H1 (cell line): Measurements from ENCODE around the gene MYBPC1. TPM values are rescaled to one million over a fixed set of nuclear protein-coding genes. Genes with fewer than 3 reads are reported as not detected.

Experiments used
- CTCF ChIA-PET: fragments of 300-600 bp; sonication (Branson Sonifier 250); formaldehyde crosslinking; loops from one replicate; lab custom pipeline; 2021; ENCODE audit not compliant: partially characterized antibody; lab: Charles Lee
- POLR2A ChIA-PET: fragments of 300-600 bp; sonication (Branson Sonifier 250); formaldehyde crosslinking; loops from one replicate; lab custom pipeline; 2021; ENCODE audit warnings: inconsistent platforms; ENCODE audit not compliant: partially characterized antibody; lab: Charles Lee
- DNase-seq, 2 experiments: peaks; one replicate each; pipeline versions ENCODE4 v3.0.0 to v3.0.0-alpha.2; 2010 to 2022; ENCODE audit warnings: low spot score in 2 of 2, low read depth in 1 of 2, mixed read lengths in 1 of 2
- FAIRE-seq: peaks from 2 replicates; lab custom pipeline; 2011; peaks lifted over from hg19 to GRCh38; lab: Jason Lieb, UNC
- H2AFZ ChIP-seq: 2 replicates; pipeline ENCODE4 v1.8.1; 2012; ENCODE audit warnings: low read length, inconsistent platforms
- H2AK5ac ChIP-seq: 2 replicates; pipeline ENCODE4 v1.6.1; 2013; ENCODE audit warnings: low read depth, low read length
- H2BK120ac ChIP-seq: replicated peaks from 2 replicates; pipeline ENCODE3; 2013; ENCODE audit warnings: low read depth, low read length, inconsistent platforms
- H2BK12ac ChIP-seq: 2 replicates; pipeline ENCODE4 v1.6.1; 2013; ENCODE audit warnings: low read depth, low read length
- H2BK15ac ChIP-seq: 2 replicates; pipeline ENCODE4 v1.6.1; 2013; ENCODE audit warnings: low read length
- H2BK20ac ChIP-seq: 2 replicates; pipeline ENCODE4 v1.6.1; 2013; ENCODE audit warnings: low read length
- H2BK5ac ChIP-seq: 2 replicates; pipeline ENCODE4 v1.6.1; 2013; ENCODE audit warnings: low read depth, low read length
- H3K14ac ChIP-seq: 2 replicates; pipeline ENCODE4 v1.6.1; 2013; ENCODE audit warnings: inconsistent platforms; ENCODE audit not compliant: insufficient read length
- H3K18ac ChIP-seq: 2 replicates; pipeline ENCODE4 v1.6.1; 2013; ENCODE audit warnings: low read length; ENCODE audit errors: extremely low read depth
- H3K23ac ChIP-seq: 2 replicates; pipeline ENCODE4 v1.6.1; 2013; ENCODE audit warnings: inconsistent platforms; ENCODE audit not compliant: insufficient read length
- H3K23me2 ChIP-seq: 2 replicates; pipeline ENCODE4 v1.6.1; 2013; ENCODE audit warnings: low read depth, low read length
- H3K27ac ChIP-seq: 2 replicates; pipeline ENCODE4 v1.6.1; 2011; ENCODE audit warnings: low read depth, low read length, inconsistent platforms
- H3K27me3 ChIP-seq, 4 experiments: replicated peaks in 1 of 4; 1 replicate in 1 of 4; 2 replicates in 3 of 4; pipeline versions ENCODE4 v1.6.1 to v1.8.1; 2011 to 2013; ENCODE audit warnings: low read length in 3 of 4, mild to moderate bottlenecking in 3 of 4, inconsistent platforms in 2 of 4, mixed read lengths in 2 of 4, moderate library complexity in 1 of 4; ENCODE audit not compliant: control insufficient read depth in 3 of 4, insufficient read depth in 3 of 4; ENCODE audit errors: extremely low read depth in 1 of 4
- H3K36me3 ChIP-seq, 4 experiments: 2 replicates each; pipeline versions ENCODE4 v1.6.1 to v1.8.1; 2011 to 2013; ENCODE audit warnings: mild to moderate bottlenecking in 4 of 4, low read length in 3 of 4, moderate library complexity in 2 of 4, control low read depth in 1 of 4, inconsistent platforms in 1 of 4; ENCODE audit not compliant: insufficient read depth in 4 of 4, control insufficient read depth in 2 of 4
- H3K4ac ChIP-seq: replicated peaks from 2 replicates; pipeline ENCODE3; 2013; ENCODE audit warnings: low read length, low read depth, mixed read lengths, inconsistent platforms; ENCODE audit not compliant: insufficient read length
- H3K4me1 ChIP-seq, 4 experiments: replicated peaks in 1 of 4; 1 replicate in 1 of 4; 2 replicates in 3 of 4; pipeline versions ENCODE4 v1.6.1 to v1.8.1; 2011 to 2013; ENCODE audit warnings: low read length in 3 of 4, inconsistent platforms in 2 of 4, mixed read lengths in 1 of 4; ENCODE audit not compliant: insufficient read depth in 4 of 4, control insufficient read depth in 3 of 4
- H3K4me2 ChIP-seq, 2 experiments: 2 replicates each; pipeline versions ENCODE4 v1.6.1 to v1.8.1; 2011 to 2013; ENCODE audit warnings: low read depth in 2 of 2, low read length in 2 of 2, control low read depth in 1 of 2, inconsistent platforms in 1 of 2, mild to moderate bottlenecking in 1 of 2; ENCODE audit not compliant: insufficient read depth in 1 of 2
- H3K4me3 ChIP-seq, 4 experiments: fragments of 200-600, 300-600 bp in 1 of 4; sonication (generic), shearing (Covaris generic), sonication (Bioruptor Twin) in 1 of 4; 2 replicates each; pipeline versions ENCODE4 v1.5.1 to v1.8.1; 2011 to 2016; ENCODE audit warnings: low read length in 4 of 4, low read depth in 3 of 4, control low read depth in 2 of 4, inconsistent platforms in 2 of 4, mild to moderate bottlenecking in 2 of 4, mixed read lengths in 1 of 4, moderate library complexity in 1 of 4; ENCODE audit not compliant: insufficient read depth in 2 of 4; ENCODE audit errors: extremely low read depth in 1 of 4
- H3K56ac ChIP-seq: replicated peaks from 2 replicates; pipeline ENCODE3; 2013; ENCODE audit warnings: low read depth, mild to moderate bottlenecking, mixed read lengths, low read length, inconsistent platforms; ENCODE audit not compliant: insufficient read length
- H3K79me1 ChIP-seq: 2 replicates; pipeline ENCODE4 v1.6.1; 2013; ENCODE audit warnings: low read depth, low read length, control low read depth
- H3K79me2 ChIP-seq, 2 experiments: 2 replicates each; pipeline versions ENCODE4 v1.6.1 to v1.8.1; 2012 to 2013; ENCODE audit warnings: low read length in 2 of 2, mild to moderate bottlenecking in 2 of 2, inconsistent platforms in 1 of 2; ENCODE audit not compliant: insufficient read depth in 2 of 2, control insufficient read depth in 1 of 2
- H3K9ac ChIP-seq, 4 experiments: replicated peaks in 1 of 4; 1 replicate in 1 of 4; 2 replicates in 3 of 4; pipeline versions ENCODE4 v1.6.1 to v1.8.1; 2011 to 2013; ENCODE audit warnings: low read depth in 3 of 4, low read length in 3 of 4, control low read depth in 2 of 4, mild to moderate bottlenecking in 2 of 4, moderate library complexity in 2 of 4, inconsistent platforms in 1 of 4; ENCODE audit errors: extremely low read depth in 1 of 4
- H3K9me3 ChIP-seq, 2 experiments: 2 replicates each; pipeline versions ENCODE4 v1.6.1 to v1.8.1; 2012 to 2013; ENCODE audit warnings: mild to moderate bottlenecking in 2 of 2, moderate library complexity in 2 of 2, control low read depth in 1 of 2, inconsistent platforms in 1 of 2, low read depth in 1 of 2, low read length in 1 of 2, mixed read lengths in 1 of 2; ENCODE audit not compliant: insufficient read depth in 2 of 2
- H4K20me1 ChIP-seq, 2 experiments: replicated peaks in 1 of 2; 2 replicates each; pipeline versions ENCODE3 to v1.8.1; 2011 to 2013; ENCODE audit warnings: inconsistent platforms in 2 of 2, low read length in 2 of 2, mild to moderate bottlenecking in 1 of 2; ENCODE audit not compliant: insufficient read depth in 2 of 2, control insufficient read depth in 1 of 2
- H4K5ac ChIP-seq: 2 replicates; pipeline ENCODE4 v1.6.1; 2013; ENCODE audit warnings: low read length, low read depth, mixed read lengths, inconsistent platforms; ENCODE audit not compliant: insufficient read length
- H4K8ac ChIP-seq: 2 replicates; pipeline ENCODE4 v1.8.0; 2013; ENCODE audit warnings: mild to moderate bottlenecking, moderate library complexity, low read length, inconsistent platforms; ENCODE audit not compliant: insufficient read depth; ENCODE audit errors: extremely low read depth
- H4K91ac ChIP-seq: replicated peaks from 2 replicates; pipeline ENCODE3; 2013; ENCODE audit warnings: low read length, mixed read lengths, inconsistent platforms; ENCODE audit not compliant: insufficient read length
- TAF1 ChIP-seq: IDR thresholded peaks from 2 replicates; pipeline ENCODE4 v1.6.1; 2011; ENCODE audit warnings: mild to moderate bottlenecking, low read depth, low read length
- TCF12 ChIP-seq: IDR thresholded peaks from 2 replicates; pipeline ENCODE4 v1.6.1; 2011; ENCODE audit warnings: low read depth, mild to moderate bottlenecking, low read length
- ZNF274 ChIP-seq: IDR thresholded peaks from 2 replicates; pipeline ENCODE4 v1.7.0; 2012; ENCODE audit warnings: low read length, borderline replicate concordance; ENCODE audit errors: extremely low read depth
- WGBS, 2 experiments: shearing (Covaris generic) in 1 of 2; methylation state at CpG; one replicate each; pipeline versions ENCODE4 v1.1.6 to v1.1.7; 2013 to 2015; ENCODE audit warnings: low lambda C conversion rate in 2 of 2, mixed read lengths in 2 of 2, inconsistent platforms in 1 of 2, low coverage in 1 of 2, missing lambda C conversion rate in 1 of 2; ENCODE audit not compliant: insufficient replicate concordance in 2 of 2, insufficient coverage in 1 of 2, insufficient read length in 1 of 2; ENCODE audit errors: extremely low coverage in 1 of 2, missing lambda C conversion rate in 1 of 2; 5-methylcytosine and 5-hydroxymethylcytosine counted together
- polyA plus RNA-seq, 7 experiments: library from polyadenylated mRNA; depleted of rRNA in 3 of 7; stranded (reverse) in 5 of 7; unstranded in 2 of 7; fragments of >200 nt in 5 of 7; fragments of 200-250 nt in 2 of 7; gene quantifications; 1 replicate in 5 of 7; 2 replicates in 1 of 7; 4 replicates in 1 of 7; pipeline versions ENCODE4 v1.2.1 to v1.2.3, GENCODE V29; 2011 to 2013; ENCODE audit warnings: missing spikeins in 2 of 7, mixed read lengths in 2 of 7
- total RNA-seq: library from RNA; stranded (reverse); fragmentation: NEBNext Ultra II Directional; extraction: Animal tissue kit (Norgen Biotek cat#: 25700); gene quantifications from 2 replicates; pipeline ENCODE4 v1.2.1, GENCODE V29; 2021

Gene MYBPC1
- total and polyA plus RNA-seq, 2 of the 8 experiments (the other 6 are each of a cell fraction or from before 2014, with no cell fraction given): not detected

GRCh38 chr12:101714877-101715444 lies 120.2 kb downstream of the MYBPC1 start:
- Histone ChIP-seq H3K18ac (no peak overlapping the region), H4K91ac (no peak overlapping the region), H3K27ac (no peak overlapping the region), H3K9me3 (no peaks in the 10 kb centered on the region), H3K4me2 (no peak overlapping the region), H3K4me3 (no peak overlapping the region), H4K8ac (no peak overlapping the region), H3K79me2 (peaks cover 0 to 2% of the 10 kb centered on the region in 2 experiments; a peak in 1 of 4 replicates), H3K56ac (no peak overlapping the region), H3K4ac (no peak overlapping the region), H3K4me1 (peaks cover 0 to 4% (median 0%) of the 10 kb centered on the region in 4 experiments; a peak in 1 of 7 replicates), H2BK12ac (no peak overlapping the region), H3K23ac (no peak overlapping the region), H3K23me2 (no peaks in the 10 kb centered on the region), H2BK5ac (no peak overlapping the region), H3K14ac (no peak overlapping the region), H2AK5ac (no peak overlapping the region), H3K27me3 (no peaks in the 10 kb centered on the region), H2BK15ac (no peak overlapping the region), H2BK20ac (no peak overlapping the region), H4K5ac (no peak overlapping the region), H3K79me1 (no peaks in the 10 kb centered on the region; the same call in 1 of the 2 replicates), H4K20me1 (no peaks in the 10 kb centered on the region), H2AFZ (no peak overlapping the region), H3K36me3 (no peaks in the 10 kb centered on the region), H2BK120ac (no peak overlapping the region), H3K9ac (no peak overlapping the region)
- ChIA-PET CTCF (no interaction called here), POLR2A (no interaction called here)
- TF ChIP-seq ZNF274 (no peak), TCF12 (no peak), TAF1 (no peak)
- FAIRE-seq (no peak), DNase-seq (no peak)
- WGBS, 2 experiments: 89% methylated on average over 3 of the region's 3 CpGs; no CpG with 5 or more reads in 1 of the 2 experiments
